ENCODE results near the gene BIRC6. TPM values are rescaled to one million over a fixed set of nuclear protein-coding genes. Genes with fewer than 3 reads are reported as not detected.
A peak's percentile ranks its signal among the peaks of the same experiment; 100 is the strongest.

The BIRC6 gene
- total RNA-seq, 1 experiment from 2014 or later: 63.1 TPM

DNA sequence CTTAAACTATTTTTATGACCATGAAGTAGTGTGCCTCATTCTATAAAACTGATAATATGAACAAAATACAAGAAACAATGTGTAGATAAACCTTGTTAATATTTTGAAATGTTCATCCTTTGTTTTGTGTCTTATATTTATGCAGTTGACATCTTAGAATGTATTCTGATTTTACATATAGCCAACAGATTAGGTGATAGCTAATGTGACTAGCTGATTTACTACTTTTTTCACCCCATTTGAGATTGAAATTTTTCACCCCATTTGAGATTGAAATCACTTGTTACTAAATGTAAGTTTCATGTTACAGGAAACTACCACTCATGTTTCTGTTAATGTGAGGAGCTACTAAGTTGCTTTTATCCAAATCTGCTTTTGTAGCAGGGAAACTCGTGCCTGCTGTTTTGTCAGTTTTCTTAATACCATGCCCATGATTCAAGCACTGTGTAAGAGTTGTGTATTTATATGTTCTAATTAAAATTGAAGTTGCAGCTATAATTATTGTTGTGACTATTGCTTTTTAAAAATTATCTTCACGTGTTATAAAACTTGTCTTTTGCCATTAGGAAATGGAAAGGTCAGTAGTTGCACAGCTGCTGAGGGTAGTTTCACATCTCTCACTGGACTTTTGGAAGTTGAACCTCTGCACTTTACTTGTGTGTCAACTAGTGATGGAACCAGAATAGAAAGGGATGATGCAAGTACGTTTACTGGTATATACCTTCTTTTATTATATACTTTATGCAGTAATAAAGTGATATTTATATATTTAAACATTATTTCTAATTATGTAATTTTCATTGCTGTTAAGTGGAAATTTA is 96.6 kb downstream of the BIRC6 start:
- H3K4me3 Mint-ChIP-seq: no peak overlapping the region
- ATAC-seq (no peak), DNase-seq (ENCODE audit: low spot score) (no peak)
- TF ChIP-seq ESRRA (CRISPR knock-in tag; IDR thresholded peaks at IDR 0.05; ENCODE audit: borderline replicate concordance) (no peak), ZNF232 (CRISPR knock-in tag; IDR thresholded peaks at IDR 0.05) (no peak), GABPB1 (CRISPR knock-in tag; IDR thresholded peaks at IDR 0.05) (peak; percentile 50; the same call in 1 of the 2 replicates), MYBL2 (CRISPR knock-in tag; IDR thresholded peaks at IDR 0.05) (no peak)
- TF ChIP-seq, protein P1, sequence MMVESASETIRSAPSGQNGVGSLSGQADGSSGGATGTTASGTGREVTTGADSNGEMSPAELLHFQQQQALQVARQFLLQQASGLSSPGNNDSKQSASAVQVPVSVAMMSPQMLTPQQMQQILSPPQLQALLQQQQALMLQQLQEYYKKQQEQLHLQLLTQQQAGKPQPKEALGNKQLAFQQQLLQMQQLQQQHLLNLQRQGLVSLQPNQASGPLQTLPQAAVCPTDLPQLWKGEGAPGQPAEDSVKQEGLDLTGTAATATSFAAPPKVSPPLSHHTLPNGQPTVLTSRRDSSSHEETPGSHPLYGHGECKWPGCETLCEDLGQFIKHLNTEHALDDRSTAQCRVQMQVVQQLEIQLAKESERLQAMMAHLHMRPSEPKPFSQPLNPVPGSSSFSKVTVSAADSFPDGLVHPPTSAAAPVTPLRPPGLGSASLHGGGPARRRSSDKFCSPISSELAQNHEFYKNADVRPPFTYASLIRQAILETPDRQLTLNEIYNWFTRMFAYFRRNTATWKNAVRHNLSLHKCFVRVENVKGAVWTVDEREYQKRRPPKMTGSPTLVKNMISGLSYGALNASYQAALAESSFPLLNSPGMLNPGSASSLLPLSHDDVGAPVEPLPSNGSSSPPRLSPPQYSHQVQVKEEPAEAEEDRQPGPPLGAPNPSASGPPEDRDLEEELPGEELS (CRISPR knock-in tag; IDR thresholded peaks at IDR 0.05): no peak
- TF ChIP-seq, protein P2, sequence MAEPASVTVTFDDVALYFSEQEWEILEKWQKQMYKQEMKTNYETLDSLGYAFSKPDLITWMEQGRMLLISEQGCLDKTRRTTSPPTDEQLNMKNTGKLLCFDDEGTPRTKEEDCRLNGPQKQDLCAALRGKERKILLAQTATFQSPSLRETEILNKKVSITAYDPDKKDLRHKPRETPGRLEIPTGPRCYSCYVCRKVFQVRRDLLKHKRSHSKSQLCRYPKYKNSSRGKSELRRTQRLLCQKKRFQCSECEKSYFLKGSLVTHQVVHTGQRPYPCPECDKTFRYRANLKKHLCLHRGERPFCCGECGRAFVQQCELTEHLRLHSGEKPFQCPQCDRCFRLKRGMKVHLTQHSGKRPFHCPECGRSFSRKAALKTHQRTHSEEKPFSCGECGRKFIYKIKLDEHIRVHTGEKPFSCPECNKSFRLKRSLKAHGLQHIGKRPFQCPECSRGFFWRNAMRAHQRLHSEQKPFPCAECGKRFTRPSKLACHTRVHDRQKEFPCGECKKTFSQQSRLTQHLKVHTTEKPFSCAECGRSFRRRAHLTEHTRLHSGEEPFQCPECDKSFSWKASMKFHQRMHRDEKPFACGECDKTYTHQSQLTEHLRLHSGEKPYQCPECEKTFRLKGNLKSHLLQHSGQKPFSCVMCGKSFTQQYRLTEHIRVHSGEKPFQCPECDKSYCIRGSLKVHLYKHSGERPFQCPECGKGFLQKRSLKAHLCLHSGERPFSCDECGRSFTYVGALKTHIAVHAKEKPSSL (CRISPR knock-in tag; conservative IDR thresholded peaks at IDR 0.05): no peak
- TF ChIP-seq, protein P3, sequence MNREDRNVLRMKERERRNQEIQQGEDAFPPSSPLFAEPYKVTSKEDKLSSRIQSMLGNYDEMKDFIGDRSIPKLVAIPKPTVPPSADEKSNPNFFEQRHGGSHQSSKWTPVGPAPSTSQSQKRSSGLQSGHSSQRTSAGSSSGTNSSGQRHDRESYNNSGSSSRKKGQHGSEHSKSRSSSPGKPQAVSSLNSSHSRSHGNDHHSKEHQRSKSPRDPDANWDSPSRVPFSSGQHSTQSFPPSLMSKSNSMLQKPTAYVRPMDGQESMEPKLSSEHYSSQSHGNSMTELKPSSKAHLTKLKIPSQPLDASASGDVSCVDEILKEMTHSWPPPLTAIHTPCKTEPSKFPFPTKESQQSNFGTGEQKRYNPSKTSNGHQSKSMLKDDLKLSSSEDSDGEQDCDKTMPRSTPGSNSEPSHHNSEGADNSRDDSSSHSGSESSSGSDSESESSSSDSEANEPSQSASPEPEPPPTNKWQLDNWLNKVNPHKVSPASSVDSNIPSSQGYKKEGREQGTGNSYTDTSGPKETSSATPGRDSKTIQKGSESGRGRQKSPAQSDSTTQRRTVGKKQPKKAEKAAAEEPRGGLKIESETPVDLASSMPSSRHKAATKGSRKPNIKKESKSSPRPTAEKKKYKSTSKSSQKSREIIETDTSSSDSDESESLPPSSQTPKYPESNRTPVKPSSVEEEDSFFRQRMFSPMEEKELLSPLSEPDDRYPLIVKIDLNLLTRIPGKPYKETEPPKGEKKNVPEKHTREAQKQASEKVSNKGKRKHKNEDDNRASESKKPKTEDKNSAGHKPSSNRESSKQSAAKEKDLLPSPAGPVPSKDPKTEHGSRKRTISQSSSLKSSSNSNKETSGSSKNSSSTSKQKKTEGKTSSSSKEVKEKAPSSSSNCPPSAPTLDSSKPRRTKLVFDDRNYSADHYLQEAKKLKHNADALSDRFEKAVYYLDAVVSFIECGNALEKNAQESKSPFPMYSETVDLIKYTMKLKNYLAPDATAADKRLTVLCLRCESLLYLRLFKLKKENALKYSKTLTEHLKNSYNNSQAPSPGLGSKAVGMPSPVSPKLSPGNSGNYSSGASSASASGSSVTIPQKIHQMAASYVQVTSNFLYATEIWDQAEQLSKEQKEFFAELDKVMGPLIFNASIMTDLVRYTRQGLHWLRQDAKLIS (CRISPR knock-in tag; IDR thresholded peaks at IDR 0.05; ENCODE audit: borderline replicate concordance): no peak
- H3K36me3 Mint-ChIP-seq: peaks cover 23% of the 10 kb centered on the region
- CTCF ChIA-PET: no interaction called here
- H3K9me3 Mint-ChIP-seq: no peaks in the 10 kb centered on the region
- no peak overlapping the region for H3K27ac Mint-ChIP-seq
- H3K4me1 Mint-ChIP-seq: peaks cover 8% of the 10 kb centered on the region
- no peaks in the 10 kb centered on the region for H3K27me3 Mint-ChIP-seq (ENCODE audit: low read depth)
- POLR2A ChIA-PET: no interaction called here

DNA sequence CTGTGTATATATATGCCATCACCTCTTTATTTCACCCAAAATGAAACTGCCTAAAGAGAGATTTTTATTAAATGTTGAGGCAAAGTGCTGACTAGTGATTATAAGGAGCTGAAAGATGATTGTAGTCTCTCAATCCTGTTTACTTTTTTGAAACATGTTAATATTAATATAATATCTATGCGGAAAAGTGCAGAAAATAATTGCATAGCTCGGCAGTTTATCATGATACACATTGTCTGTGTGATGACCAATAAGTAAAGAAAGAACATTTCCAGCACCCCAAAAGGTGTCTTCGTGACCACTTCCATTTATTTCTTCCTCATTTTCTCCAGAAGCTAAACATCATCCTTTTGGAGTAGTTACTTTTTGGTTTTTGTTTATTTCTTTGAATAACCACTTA is 99.0 kb downstream of the BIRC6 start:
- DNase-seq (ENCODE audit: low spot score) (no peak), ATAC-seq (no peak)
- no peaks in the 10 kb centered on the region for H3K27me3 Mint-ChIP-seq (ENCODE audit: low read depth)
- H3K4me1 Mint-ChIP-seq: peaks cover 8% of the 10 kb centered on the region
- ChIA-PET POLR2A (no interaction called here), CTCF (interaction anchor here (0.7 kb wide), 1 partner anchor 402 kb away, joined by 6 read pairs; no protein-coding TSS in a partner anchor)
- no peak overlapping the region for H3K27ac Mint-ChIP-seq
- H3K9me3 Mint-ChIP-seq: no peaks in the 10 kb centered on the region
- H3K4me3 Mint-ChIP-seq: no peak overlapping the region
- peaks cover 6% of the 10 kb centered on the region; the same call in 1 of the 2 replicates for H3K36me3 Mint-ChIP-seq
- TF ChIP-seq ESRRA (CRISPR knock-in tag; IDR thresholded peaks at IDR 0.05; ENCODE audit: borderline replicate concordance): no peak
- TF ChIP-seq MYBL2 (CRISPR knock-in tag; IDR thresholded peaks at IDR 0.05): no peak
- TF ChIP-seq SP1 (CRISPR knock-in tag; conservative IDR thresholded peaks at IDR 0.05): no peak
- no peak for TF ChIP-seq FOXK1 (CRISPR knock-in tag; IDR thresholded peaks at IDR 0.05)
- TF ChIP-seq, protein P4, sequence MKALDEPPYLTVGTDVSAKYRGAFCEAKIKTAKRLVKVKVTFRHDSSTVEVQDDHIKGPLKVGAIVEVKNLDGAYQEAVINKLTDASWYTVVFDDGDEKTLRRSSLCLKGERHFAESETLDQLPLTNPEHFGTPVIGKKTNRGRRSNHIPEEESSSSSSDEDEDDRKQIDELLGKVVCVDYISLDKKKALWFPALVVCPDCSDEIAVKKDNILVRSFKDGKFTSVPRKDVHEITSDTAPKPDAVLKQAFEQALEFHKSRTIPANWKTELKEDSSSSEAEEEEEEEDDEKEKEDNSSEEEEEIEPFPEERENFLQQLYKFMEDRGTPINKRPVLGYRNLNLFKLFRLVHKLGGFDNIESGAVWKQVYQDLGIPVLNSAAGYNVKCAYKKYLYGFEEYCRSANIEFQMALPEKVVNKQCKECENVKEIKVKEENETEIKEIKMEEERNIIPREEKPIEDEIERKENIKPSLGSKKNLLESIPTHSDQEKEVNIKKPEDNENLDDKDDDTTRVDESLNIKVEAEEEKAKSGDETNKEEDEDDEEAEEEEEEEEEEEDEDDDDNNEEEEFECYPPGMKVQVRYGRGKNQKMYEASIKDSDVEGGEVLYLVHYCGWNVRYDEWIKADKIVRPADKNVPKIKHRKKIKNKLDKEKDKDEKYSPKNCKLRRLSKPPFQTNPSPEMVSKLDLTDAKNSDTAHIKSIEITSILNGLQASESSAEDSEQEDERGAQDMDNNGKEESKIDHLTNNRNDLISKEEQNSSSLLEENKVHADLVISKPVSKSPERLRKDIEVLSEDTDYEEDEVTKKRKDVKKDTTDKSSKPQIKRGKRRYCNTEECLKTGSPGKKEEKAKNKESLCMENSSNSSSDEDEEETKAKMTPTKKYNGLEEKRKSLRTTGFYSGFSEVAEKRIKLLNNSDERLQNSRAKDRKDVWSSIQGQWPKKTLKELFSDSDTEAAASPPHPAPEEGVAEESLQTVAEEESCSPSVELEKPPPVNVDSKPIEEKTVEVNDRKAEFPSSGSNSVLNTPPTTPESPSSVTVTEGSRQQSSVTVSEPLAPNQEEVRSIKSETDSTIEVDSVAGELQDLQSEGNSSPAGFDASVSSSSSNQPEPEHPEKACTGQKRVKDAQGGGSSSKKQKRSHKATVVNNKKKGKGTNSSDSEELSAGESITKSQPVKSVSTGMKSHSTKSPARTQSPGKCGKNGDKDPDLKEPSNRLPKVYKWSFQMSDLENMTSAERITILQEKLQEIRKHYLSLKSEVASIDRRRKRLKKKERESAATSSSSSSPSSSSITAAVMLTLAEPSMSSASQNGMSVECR (CRISPR knock-in tag; IDR thresholded peaks at IDR 0.05; ENCODE audit: borderline replicate concordance): no peak
- TF ChIP-seq, protein P5, sequence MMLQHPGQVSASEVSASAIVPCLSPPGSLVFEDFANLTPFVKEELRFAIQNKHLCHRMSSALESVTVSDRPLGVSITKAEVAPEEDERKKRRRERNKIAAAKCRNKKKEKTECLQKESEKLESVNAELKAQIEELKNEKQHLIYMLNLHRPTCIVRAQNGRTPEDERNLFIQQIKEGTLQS (CRISPR knock-in tag; conservative IDR thresholded peaks at IDR 0.05): no peak
- TF ChIP-seq ZNF317 (CRISPR knock-in tag; IDR thresholded peaks at IDR 0.05; ENCODE audit: borderline replicate concordance, low read depth): no peak
- no peak for TF ChIP-seq RORB (CRISPR knock-in tag; IDR thresholded peaks at IDR 0.05)
- TF ChIP-seq SMAD3 (CRISPR knock-in tag; IDR thresholded peaks at IDR 0.05; ENCODE audit: borderline replicate concordance): no peak
- no peak for TF ChIP-seq ZNF671 (CRISPR knock-in tag; IDR thresholded peaks at IDR 0.05)
- TF ChIP-seq, protein P6, sequence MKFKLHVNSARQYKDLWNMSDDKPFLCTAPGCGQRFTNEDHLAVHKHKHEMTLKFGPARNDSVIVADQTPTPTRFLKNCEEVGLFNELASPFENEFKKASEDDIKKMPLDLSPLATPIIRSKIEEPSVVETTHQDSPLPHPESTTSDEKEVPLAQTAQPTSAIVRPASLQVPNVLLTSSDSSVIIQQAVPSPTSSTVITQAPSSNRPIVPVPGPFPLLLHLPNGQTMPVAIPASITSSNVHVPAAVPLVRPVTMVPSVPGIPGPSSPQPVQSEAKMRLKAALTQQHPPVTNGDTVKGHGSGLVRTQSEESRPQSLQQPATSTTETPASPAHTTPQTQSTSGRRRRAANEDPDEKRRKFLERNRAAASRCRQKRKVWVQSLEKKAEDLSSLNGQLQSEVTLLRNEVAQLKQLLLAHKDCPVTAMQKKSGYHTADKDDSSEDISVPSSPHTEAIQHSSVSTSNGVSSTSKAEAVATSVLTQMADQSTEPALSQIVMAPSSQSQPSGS (CRISPR knock-in tag; IDR thresholded peaks at IDR 0.05; ENCODE audit: borderline replicate concordance, low read depth): no peak
